HEK293T (cell line): ENCODE results near the gene PSAPL1.

Experiments
- ELF4 ChIP-seq: fragments of 450-650 bp; IDR thresholded peaks from 2 replicates; pipeline ENCODE4 v1.6.1; 2017; ENCODE audit warnings: antibody characterized with exemption
- HDGF ChIP-seq: fragments of 450-650 bp; IDR thresholded peaks from 2 replicates; pipeline ENCODE4 v1.6.1; 2017; ENCODE audit warnings: antibody characterized with exemption, borderline replicate concordance
- NFRKB ChIP-seq: fragments of 450-650 bp; IDR thresholded peaks from 2 replicates; pipeline ENCODE4 v1.6.1; 2016; ENCODE audit warnings: mild to moderate bottlenecking, moderate library complexity
- SP1 ChIP-seq: fragments of 450-650 bp; IDR thresholded peaks from 2 replicates; pipeline ENCODE4 v1.6.1; 2017

DNA sequence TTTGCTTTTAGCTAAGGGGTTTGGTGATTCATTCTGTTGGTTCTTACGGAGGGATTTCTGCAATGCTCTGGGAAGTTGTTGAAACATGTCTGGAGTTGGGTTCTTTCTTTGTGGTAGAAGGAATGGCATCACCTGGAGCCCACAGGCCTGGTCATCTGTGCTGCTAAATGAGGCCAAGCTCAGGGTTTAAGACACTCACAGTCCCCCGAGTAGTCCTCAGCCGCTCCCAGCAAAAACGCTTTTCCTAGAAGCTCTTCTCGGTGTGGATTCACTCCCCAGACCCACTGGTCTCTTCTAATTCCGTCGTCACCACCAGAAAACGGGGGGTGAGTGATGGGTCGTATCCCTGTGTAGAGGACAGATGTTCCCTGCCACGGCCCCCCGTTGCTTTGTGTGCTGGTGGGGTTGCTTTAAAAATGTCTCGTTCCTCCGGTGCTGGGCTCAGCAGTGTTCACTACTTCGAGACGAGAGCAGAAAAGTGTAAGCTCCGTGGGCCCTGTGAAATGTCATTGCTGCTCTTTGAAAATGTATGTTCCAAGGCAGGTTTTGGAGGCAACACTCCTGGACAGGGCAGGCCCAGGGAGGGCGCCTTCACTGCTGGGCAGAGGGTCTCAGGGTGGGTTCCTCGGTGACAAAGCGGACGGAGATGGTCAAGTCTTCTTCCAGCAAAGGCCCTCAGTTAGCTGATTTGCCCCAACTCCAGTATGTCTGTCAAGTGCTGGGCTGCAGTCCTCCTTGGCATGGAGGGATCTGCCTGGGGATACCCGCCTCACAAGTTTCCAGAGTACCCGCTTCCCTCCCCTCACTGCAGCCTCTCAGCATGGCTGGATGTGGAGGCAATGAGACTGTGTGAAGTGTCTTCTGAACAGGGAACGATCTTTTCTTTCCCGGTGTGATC, 37.3 kb downstream of the PSAPL1 start:
- TF ChIP-seq NFRKB (no peak), ELF4 (no peak), SP1 (no peak), HDGF (no peak)
